Spleen (tissue), 11 donors: ENCODE data around the gene CR1. TPM values are rescaled to one million over a fixed set of nuclear protein-coding genes. Genes with fewer than 3 reads are reported as not detected.

Experiments used
- DNase-seq: peaks from one replicate; pipeline ENCODE4 v3.0.0-alpha.2; 2020
- H3K27ac ChIP-seq, 8 donors: fragments of 200-600 bp; sonication (generic) in 7 of 8; 1 replicate in 4 of 8; 2 replicates in 4 of 8; pipeline versions ENCODE4 v1.5.0 to v1.8.0; 2016 to 2021; ENCODE audit warnings: inconsistent platforms in 4 of 8, mild to moderate bottlenecking in 4 of 8, moderate library complexity in 1 of 8
- H3K27me3 ChIP-seq, 7 donors: fragments of 200-600 bp; sonication (generic) in 6 of 7; replicated peaks in 1 of 7; 1 replicate in 4 of 7; 2 replicates in 3 of 7; pipeline versions ENCODE4 v1.5.0 to v1.8.0; 2016 to 2021; ENCODE audit warnings: inconsistent platforms in 3 of 7, mild to moderate bottlenecking in 1 of 7
- H3K36me3 ChIP-seq, 6 donors: fragments of 200-600 bp; sonication (generic) in 5 of 6; 1 replicate in 4 of 6; 2 replicates in 2 of 6; pipeline versions ENCODE4 v1.5.0 to v1.8.0; 2016 to 2021; ENCODE audit warnings: inconsistent platforms in 2 of 6
- H3K4me1 ChIP-seq, 6 donors: fragments of 200-600 bp; sonication (generic) in 5 of 6; 1 replicate in 3 of 6; 2 replicates in 3 of 6; pipeline versions ENCODE4 v1.5.0 to v1.8.0; 2016 to 2021; ENCODE audit warnings: inconsistent platforms in 3 of 6
- H3K4me3 ChIP-seq, 8 donors: fragments of 200-600 bp; sonication (generic) in 7 of 8; 1 replicate in 4 of 8; 2 replicates in 4 of 8; pipeline versions ENCODE4 v1.5.0 to v1.8.0; 2016 to 2021; ENCODE audit warnings: inconsistent platforms in 4 of 8, mild to moderate bottlenecking in 4 of 8, moderate library complexity in 2 of 8
- H3K9me3 ChIP-seq, 8 donors: fragments of 200-600 bp; sonication (generic) in 7 of 8; 1 replicate in 4 of 8; 2 replicates in 4 of 8; pipeline versions ENCODE4 v1.5.0 to v1.8.0; 2016 to 2021; ENCODE audit warnings: inconsistent platforms in 4 of 8
- POLR2A ChIP-seq, 3 donors: fragments of 450-650 bp; IDR thresholded peaks; one replicate each; pipeline ENCODE4 v1.5.1; 2017; ENCODE audit warnings: antibody characterized with exemption in 3 of 3, mild to moderate bottlenecking in 1 of 3
- POLR2AphosphoS5 ChIP-seq, 3 donors: sonication (generic); formaldehyde crosslinking; IDR thresholded peaks; one replicate each; pipeline ENCODE4 v1.5.1; 2017; ENCODE audit warnings: antibody characterized with exemption in 3 of 3
- WGBS, 5 donors: extraction: QIAGEN DNeasy Blood & Tissue Kit in 3 of 5; methylation state at CpG; one replicate each; pipeline versions ENCODE4 v1.1.5 to v1.1.7; 2013 to 2018; 5-methylcytosine and 5-hydroxymethylcytosine counted together
- intact Hi-C: fragments of 100-400 bp; cut with DNase I; formaldehyde crosslinking; loops from one replicate; pipeline ENCODE4 v1.15.0; 2023; ENCODE audit warnings: low total_unique reads
- polyA plus RNA-seq, 3 donors: library from polyadenylated mRNA; stranded (reverse); fragments of 200-250 nt; gene quantifications; one replicate each; pipeline ENCODE4 v1.2.1, GENCODE V29; 2013
- total RNA-seq, 7 donors: library from RNA; depleted of rRNA in 3 of 7; stranded (reverse); fragments of >200 nt in 3 of 7; fragmentation: NEBNext Ultra II Directional in 4 of 7; extraction: Animal tissue kit (Norgen Biotek cat#: 25700) in 4 of 7; gene quantifications; one replicate each; pipeline versions ENCODE4 v1.1.0 to v1.2.1, GENCODE V29; 2016 to 2021
- TF ChIP-seq, protein P1 (sequence below), 11 experiments: fragments of 200-600 bp in 7 of 11; fragments of 450-650 bp in 4 of 11; sonication (generic) in 4 of 11; IDR thresholded peaks in 8 of 11; conservative IDR thresholded peaks in 3 of 11; 1 replicate in 7 of 11; 2 replicates in 4 of 11; pipeline versions ENCODE4 v1.4.0 to v1.8.0; 2016 to 2021; ENCODE audit warnings: antibody characterized with exemption in 11 of 11, inconsistent platforms in 4 of 11, mild to moderate bottlenecking in 1 of 11
- donor health status: healthy with polysubstance abuse.
- donor health status: DM: no; HTN: no; CAD: no; lungs with moderate emphysema.
- donor health status: DM: no; HTN: no; CAD: no.
- donor health status: Bipolar disorder and iron deficiency.
- donor health status: healthy.
- donor health status: DM: no; HTN: no; CAD: no.
- donor health status: DM: yes; HTN: yes; CAD: no.

CR1 gene
- total and polyA plus RNA-seq, 10 donors: 30.5 to 290 (median 159) TPM

DNA sequence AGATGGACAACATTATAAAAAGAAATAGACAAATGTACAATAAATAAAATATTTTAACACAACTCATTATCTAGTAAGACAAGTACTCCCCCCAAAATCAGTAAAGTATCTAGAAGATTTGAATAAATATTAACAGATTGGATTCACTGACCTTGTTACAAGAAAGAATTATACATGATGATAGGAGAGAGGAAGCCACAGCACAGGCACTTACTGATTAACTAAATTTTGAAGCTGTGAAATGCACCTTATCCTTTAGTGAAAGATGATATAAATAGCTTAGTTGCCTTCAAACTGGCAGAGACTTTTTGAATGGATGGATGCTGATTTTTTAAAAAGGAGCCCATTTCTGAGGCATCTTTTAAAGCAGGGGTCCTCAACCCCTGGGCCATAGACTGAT lies 8.5 kb downstream of the CR1 start:
- intact Hi-C loops: no loop called here
- TF ChIP-seq POLR2A (IDR thresholded peaks at IDR 0.05): no peak
- TF ChIP-seq, protein P1, sequence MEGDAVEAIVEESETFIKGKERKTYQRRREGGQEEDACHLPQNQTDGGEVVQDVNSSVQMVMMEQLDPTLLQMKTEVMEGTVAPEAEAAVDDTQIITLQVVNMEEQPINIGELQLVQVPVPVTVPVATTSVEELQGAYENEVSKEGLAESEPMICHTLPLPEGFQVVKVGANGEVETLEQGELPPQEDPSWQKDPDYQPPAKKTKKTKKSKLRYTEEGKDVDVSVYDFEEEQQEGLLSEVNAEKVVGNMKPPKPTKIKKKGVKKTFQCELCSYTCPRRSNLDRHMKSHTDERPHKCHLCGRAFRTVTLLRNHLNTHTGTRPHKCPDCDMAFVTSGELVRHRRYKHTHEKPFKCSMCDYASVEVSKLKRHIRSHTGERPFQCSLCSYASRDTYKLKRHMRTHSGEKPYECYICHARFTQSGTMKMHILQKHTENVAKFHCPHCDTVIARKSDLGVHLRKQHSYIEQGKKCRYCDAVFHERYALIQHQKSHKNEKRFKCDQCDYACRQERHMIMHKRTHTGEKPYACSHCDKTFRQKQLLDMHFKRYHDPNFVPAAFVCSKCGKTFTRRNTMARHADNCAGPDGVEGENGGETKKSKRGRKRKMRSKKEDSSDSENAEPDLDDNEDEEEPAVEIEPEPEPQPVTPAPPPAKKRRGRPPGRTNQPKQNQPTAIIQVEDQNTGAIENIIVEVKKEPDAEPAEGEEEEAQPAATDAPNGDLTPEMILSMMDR (IDR thresholded peaks at IDR 0.05 in 8 of 11, conservative IDR thresholded peaks at IDR 0.05 in 3 of 11): no peak
- TF ChIP-seq POLR2AphosphoS5 (IDR thresholded peaks at IDR 0.05): no peak
- H3K36me3 ChIP-seq: peaks cover 0 to 47% (median 19%) of the 10 kb centered on the region in 6 donors
- peaks cover 0 to 21% (median 2%) of the 10 kb centered on the region in 6 donors for H3K4me1 ChIP-seq
- H3K4me3 ChIP-seq: no peak overlapping the region
- DNase-seq: no peak
- no peaks in the 10 kb centered on the region for H3K9me3 ChIP-seq
- no peaks in the 10 kb centered on the region for H3K27me3 ChIP-seq
- H3K27ac ChIP-seq: no peak overlapping the region

DNA sequence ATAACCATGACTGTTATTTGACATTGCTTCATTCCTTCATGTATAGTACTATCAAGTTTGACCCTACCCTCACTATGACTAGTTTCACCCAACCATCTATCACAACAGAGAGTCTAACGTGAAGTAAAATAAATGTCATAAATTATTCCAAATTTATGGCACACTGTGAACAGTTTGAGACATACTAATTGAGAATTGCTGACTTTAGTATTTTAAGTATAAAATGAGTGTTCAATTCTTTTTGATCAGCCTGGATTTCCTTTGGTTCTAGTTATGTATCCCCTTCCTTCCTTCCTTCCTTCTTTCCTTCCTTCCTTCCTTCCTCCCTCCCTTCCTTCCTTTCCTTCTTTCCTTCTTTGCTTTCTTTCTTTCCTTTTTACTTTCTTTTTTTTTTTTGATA lies 14.5 kb downstream of the CR1 start:
- H3K4me1 ChIP-seq: no peaks in the 10 kb centered on the region
- H3K9me3 ChIP-seq: no peaks in the 10 kb centered on the region
- no peaks in the 10 kb centered on the region for H3K27me3 ChIP-seq
- 68 to 75% (median 71%) methylated on average over 1 of the region's 1 CpG for WGBS, 5 donors
- intact Hi-C loops: no loop called here
- no peak overlapping the region for H3K4me3 ChIP-seq
- DNase-seq: no peak
- TF ChIP-seq POLR2A (IDR thresholded peaks at IDR 0.05) (no peak), POLR2AphosphoS5 (IDR thresholded peaks at IDR 0.05) (no peak)
- TF ChIP-seq, protein P1 (IDR thresholded peaks at IDR 0.05 in 8 of 11, conservative IDR thresholded peaks at IDR 0.05 in 3 of 11): no peak
- no peak overlapping the region for H3K27ac ChIP-seq
- peaks cover 0 to 84% (median 30%) of the 10 kb centered on the region in 6 donors for H3K36me3 ChIP-seq

DNA sequence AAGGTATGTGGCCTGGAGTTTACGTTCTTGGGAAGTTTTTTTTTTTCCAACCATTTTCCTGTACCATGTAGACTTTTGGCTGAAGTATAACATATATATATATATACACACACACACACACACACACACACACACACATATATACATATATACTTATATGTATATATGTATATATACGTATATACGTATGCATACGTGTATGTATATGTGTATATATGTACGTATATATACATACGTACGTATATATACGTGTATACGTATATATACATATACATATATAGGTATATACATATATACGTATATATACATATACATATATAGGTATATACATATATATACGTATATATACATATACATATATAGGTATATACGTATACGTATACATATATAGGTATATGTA lies 18.9 kb downstream of the CR1 start:
- intact Hi-C loops: no loop called here
- Histone ChIP-seq H3K4me3 (no peak overlapping the region), H3K4me1 (no peaks in the 10 kb centered on the region), H3K9me3 (no peaks in the 10 kb centered on the region), H3K27ac (no peak overlapping the region), H3K36me3 (peaks cover 0 to 48% (median 11%) of the 10 kb centered on the region in 6 donors), H3K27me3 (no peaks in the 10 kb centered on the region)
- TF ChIP-seq POLR2A (IDR thresholded peaks at IDR 0.05) (no peak), POLR2AphosphoS5 (IDR thresholded peaks at IDR 0.05) (no peak)
- TF ChIP-seq, protein P1 (IDR thresholded peaks at IDR 0.05 in 8 of 11, conservative IDR thresholded peaks at IDR 0.05 in 3 of 11): no peak
- WGBS, 5 donors: 91 to 97% (median 94%) methylated on average over 13 of the region's 13 CpGs
- DNase-seq: no peak

DNA sequence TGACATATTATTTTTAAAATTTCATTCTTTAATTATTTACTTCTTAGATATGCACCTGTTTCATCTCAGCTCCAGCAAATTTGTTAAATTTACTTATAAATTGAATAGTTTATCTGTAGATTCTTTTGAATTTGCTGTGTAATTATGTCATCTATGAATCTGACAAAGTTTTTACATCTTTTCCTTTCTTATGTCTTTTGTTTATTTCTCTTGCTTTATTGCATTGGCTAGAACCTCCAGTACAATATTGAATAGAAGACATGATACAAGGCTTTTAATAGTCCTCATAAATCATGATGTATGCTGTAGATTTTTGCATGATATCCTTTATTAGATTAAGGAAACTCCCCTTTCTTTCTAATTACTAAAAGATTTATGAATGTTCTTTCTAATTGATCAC lies 20.8 kb downstream of the CR1 start:
- Histone ChIP-seq H3K4me3 (no peak overlapping the region), H3K27me3 (no peaks in the 10 kb centered on the region), H3K36me3 (peaks cover 0 to 35% (median under 1%) of the 10 kb centered on the region in 6 donors), H3K4me1 (no peaks in the 10 kb centered on the region), H3K9me3 (no peaks in the 10 kb centered on the region), H3K27ac (no peak overlapping the region)
- intact Hi-C loops: no loop called here
- no peak for TF ChIP-seq POLR2A (IDR thresholded peaks at IDR 0.05)
- TF ChIP-seq, protein P1 (IDR thresholded peaks at IDR 0.05 in 8 of 11, conservative IDR thresholded peaks at IDR 0.05 in 3 of 11): no peak
- no peak for TF ChIP-seq POLR2AphosphoS5 (IDR thresholded peaks at IDR 0.05)
- DNase-seq: no peak
